K562 (cell line): Measurements from ENCODE around the gene SLC25A5. TPM values are rescaled to one million over a fixed set of nuclear protein-coding genes. Genes with fewer than 3 reads are reported as not detected.

ENCODE experiments used
- HNRNPUL1 ChIP-seq: fragments of 200-400 bp; formaldehyde crosslinking; IDR thresholded peaks from 2 replicates; pipeline ENCODE4 v1.6.1; 2017; ENCODE audit warnings: low read length
- SETDB1 ChIP-seq: IDR thresholded peaks from one replicate; pipeline ENCODE4 v1.6.1; 2012; ENCODE audit warnings: low read length, control low read depth, inconsistent platforms
- SLC30A9 ChIP-seq: fragments of 250-450 bp; sonication (Bioruptor Pico); IDR thresholded peaks from 2 replicates; pipeline ENCODE4 v1.8.0; 2022; ENCODE audit warnings: mild to moderate bottlenecking, moderate library complexity
- SRSF7 ChIP-seq: fragments of 200-400 bp; formaldehyde crosslinking; optimal IDR thresholded peaks from 2 replicates; pipeline ENCODE3; 2017; ENCODE audit warnings: mild to moderate bottlenecking, low read depth, low read length
- ZFP30 ChIP-seq: fragments of 250-450 bp; sonication (Bioruptor Pico); IDR thresholded peaks from 2 replicates; pipeline ENCODE4 v1.8.0; 2022; ENCODE audit warnings: moderate library complexity, mild to moderate bottlenecking, inconsistent platforms, borderline replicate concordance
- ZKSCAN1 ChIP-seq: fragments of 150-350 bp; IDR thresholded peaks from 2 replicates; pipeline ENCODE4 v1.6.1; 2016; ENCODE audit warnings: low read depth, low read length
- ZNF785 ChIP-seq: fragments of 250-450 bp; sonication (Bioruptor Pico); IDR thresholded peaks from 2 replicates; pipeline ENCODE4 v1.4.0; 2020; ENCODE audit warnings: mild to moderate bottlenecking
- polyA plus RNA-seq, 8 experiments: library from polyadenylated mRNA; depleted of rRNA in 4 of 8; stranded (reverse) in 5 of 8; unstranded in 3 of 8; fragments of >200 nt; fragmentation: Nextera tagmentation in 2 of 8; fragmentation: Illumina TruSeq in 1 of 8; extraction: Ambion mirVana in 2 of 8; extraction: Trizol in 1 of 8; gene quantifications; 2 replicates each; pipeline versions ENCODE4 v1.2.1 to v1.2.3, GENCODE V29; 2011 to 2014; ENCODE audit warnings: inconsistent platforms in 1 of 8, missing spikeins in 1 of 8
- total RNA-seq, 7 experiments: library from RNA; depleted of rRNA in 6 of 7; stranded (reverse); fragments of >200 nt in 6 of 7; fragmentation: Illumina TruSeq in 2 of 7; extraction: Trizol in 2 of 7; gene quantifications; 2 replicates each; pipeline versions ENCODE4 v1.2.1 to v1.2.3, GENCODE V29; 2011 to 2021; ENCODE audit warnings: low replicate concordance in 1 of 7
- TF ChIP-seq, protein P1 (sequence below), 2 experiments: fragments of 450-650 bp in 1 of 2; sonication (generic) in 1 of 2; formaldehyde crosslinking in 1 of 2; IDR thresholded peaks; 2 replicates each; pipeline versions ENCODE4 v1.7.1 to v1.9.0; 2016 to 2022; ENCODE audit warnings: inconsistent platforms in 1 of 2, mild to moderate bottlenecking in 1 of 2, missing genetic modification reagents in 1 of 2
- TF ChIP-seq, protein P2 (sequence below): fragments of 450-650 bp; formaldehyde crosslinking; IDR thresholded peaks from 2 replicates; pipeline ENCODE4 v1.4.0; 2020; ENCODE audit warnings: mild to moderate bottlenecking, moderate library complexity
- TF ChIP-seq, protein P3 (sequence below): fragments of 200-800 bp; sonication (Bioruptor generic); IDR thresholded peaks from 2 replicates; pipeline ENCODE4 v1.6.1; 2016; ENCODE audit warnings: missing genetic modification characterization, missing compliant biosample characterization

SLC25A5 gene
- total and polyA plus RNA-seq, 9 of the 15 experiments (the other 6 are each of a cell fraction or from before 2014, with no cell fraction given), result 470 to 5,247 (median 596) TPM

DNA sequence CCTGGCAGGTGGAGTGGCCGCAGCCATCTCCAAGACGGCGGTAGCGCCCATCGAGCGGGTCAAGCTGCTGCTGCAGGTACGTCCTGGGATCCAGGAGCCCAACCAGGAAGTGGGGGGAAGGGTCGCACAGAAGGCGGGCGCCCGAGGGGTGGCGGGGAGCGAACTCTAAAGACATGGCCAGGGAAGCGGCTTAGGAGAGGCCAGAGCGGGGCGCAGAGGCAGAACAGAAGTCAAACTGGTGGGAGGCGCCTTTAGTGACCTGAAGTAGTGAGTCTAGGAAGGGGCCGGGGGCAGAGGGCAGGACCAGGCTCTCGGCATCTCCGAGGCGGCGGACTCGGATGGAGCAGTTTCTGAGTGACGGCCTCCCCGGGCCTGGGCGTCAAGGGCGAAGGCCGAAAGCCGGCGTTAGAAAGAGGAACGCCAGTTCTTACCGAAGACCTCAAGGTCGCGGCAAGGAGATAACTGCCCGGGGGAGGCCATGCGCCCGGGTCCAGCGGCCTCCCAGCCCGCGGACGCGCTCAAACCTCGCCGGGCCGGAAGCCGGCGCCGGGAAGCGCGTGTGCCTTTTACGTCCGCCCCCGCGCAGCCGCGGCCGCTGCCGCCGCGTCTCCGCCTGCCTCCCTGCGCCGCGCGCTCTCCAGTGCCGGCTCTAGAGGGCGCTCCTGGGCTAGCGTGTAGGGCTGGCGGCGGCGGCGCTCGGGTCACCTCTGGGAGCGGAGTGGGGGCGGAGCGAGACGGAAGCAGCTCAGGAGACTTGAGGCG lies 488 bp downstream of the SLC25A5 start (continued):
- TF ChIP-seq, protein P1, sequence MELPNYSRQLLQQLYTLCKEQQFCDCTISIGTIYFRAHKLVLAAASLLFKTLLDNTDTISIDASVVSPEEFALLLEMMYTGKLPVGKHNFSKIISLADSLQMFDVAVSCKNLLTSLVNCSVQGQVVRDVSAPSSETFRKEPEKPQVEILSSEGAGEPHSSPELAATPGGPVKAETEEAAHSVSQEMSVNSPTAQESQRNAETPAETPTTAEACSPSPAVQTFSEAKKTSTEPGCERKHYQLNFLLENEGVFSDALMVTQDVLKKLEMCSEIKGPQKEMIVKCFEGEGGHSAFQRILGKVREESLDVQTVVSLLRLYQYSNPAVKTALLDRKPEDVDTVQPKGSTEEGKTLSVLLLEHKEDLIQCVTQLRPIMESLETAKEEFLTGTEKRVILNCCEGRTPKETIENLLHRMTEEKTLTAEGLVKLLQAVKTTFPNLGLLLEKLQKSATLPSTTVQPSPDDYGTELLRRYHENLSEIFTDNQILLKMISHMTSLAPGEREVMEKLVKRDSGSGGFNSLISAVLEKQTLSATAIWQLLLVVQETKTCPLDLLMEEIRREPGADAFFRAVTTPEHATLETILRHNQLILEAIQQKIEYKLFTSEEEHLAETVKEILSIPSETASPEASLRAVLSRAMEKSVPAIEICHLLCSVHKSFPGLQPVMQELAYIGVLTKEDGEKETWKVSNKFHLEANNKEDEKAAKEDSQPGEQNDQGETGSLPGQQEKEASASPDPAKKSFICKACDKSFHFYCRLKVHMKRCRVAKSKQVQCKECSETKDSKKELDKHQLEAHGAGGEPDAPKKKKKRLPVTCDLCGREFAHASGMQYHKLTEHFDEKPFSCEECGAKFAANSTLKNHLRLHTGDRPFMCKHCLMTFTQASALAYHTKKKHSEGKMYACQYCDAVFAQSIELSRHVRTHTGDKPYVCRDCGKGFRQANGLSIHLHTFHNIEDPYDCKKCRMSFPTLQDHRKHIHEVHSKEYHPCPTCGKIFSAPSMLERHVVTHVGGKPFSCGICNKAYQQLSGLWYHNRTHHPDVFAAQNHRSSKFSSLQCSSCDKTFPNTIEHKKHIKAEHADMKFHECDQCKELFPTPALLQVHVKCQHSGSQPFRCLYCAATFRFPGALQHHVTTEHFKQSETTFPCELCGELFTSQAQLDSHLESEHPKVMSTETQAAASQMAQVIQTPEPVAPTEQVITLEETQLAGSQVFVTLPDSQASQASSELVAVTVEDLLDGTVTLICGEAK (IDR thresholded peaks at IDR 0.05), result peak; percentile 80
- TF ChIP-seq, protein P1 (CRISPR knock-in tag; IDR thresholded peaks at IDR 0.05), result no peak
- TF ChIP-seq SLC30A9 (CRISPR knock-in tag) (no peak), ZKSCAN1 (0 out of 2 replicates have a peak, but pooled peaks have one; percentile 48), HNRNPUL1 (no peak), ZFP30 (CRISPR knock-in tag) (no peak), ZNF785 (CRISPR knock-in tag) (no peak), SETDB1 (no peak), SRSF7 (no peak)
- TF ChIP-seq, protein P2, sequence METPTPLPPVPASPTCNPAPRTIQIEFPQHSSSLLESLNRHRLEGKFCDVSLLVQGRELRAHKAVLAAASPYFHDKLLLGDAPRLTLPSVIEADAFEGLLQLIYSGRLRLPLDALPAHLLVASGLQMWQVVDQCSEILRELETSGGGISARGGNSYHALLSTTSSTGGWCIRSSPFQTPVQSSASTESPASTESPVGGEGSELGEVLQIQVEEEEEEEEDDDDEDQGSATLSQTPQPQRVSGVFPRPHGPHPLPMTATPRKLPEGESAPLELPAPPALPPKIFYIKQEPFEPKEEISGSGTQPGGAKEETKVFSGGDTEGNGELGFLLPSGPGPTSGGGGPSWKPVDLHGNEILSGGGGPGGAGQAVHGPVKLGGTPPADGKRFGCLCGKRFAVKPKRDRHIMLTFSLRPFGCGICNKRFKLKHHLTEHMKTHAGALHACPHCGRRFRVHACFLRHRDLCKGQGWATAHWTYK (CRISPR knock-in tag), result peak; percentile 64; the same call in 1 of the 2 replicates
- TF ChIP-seq, protein P3, sequence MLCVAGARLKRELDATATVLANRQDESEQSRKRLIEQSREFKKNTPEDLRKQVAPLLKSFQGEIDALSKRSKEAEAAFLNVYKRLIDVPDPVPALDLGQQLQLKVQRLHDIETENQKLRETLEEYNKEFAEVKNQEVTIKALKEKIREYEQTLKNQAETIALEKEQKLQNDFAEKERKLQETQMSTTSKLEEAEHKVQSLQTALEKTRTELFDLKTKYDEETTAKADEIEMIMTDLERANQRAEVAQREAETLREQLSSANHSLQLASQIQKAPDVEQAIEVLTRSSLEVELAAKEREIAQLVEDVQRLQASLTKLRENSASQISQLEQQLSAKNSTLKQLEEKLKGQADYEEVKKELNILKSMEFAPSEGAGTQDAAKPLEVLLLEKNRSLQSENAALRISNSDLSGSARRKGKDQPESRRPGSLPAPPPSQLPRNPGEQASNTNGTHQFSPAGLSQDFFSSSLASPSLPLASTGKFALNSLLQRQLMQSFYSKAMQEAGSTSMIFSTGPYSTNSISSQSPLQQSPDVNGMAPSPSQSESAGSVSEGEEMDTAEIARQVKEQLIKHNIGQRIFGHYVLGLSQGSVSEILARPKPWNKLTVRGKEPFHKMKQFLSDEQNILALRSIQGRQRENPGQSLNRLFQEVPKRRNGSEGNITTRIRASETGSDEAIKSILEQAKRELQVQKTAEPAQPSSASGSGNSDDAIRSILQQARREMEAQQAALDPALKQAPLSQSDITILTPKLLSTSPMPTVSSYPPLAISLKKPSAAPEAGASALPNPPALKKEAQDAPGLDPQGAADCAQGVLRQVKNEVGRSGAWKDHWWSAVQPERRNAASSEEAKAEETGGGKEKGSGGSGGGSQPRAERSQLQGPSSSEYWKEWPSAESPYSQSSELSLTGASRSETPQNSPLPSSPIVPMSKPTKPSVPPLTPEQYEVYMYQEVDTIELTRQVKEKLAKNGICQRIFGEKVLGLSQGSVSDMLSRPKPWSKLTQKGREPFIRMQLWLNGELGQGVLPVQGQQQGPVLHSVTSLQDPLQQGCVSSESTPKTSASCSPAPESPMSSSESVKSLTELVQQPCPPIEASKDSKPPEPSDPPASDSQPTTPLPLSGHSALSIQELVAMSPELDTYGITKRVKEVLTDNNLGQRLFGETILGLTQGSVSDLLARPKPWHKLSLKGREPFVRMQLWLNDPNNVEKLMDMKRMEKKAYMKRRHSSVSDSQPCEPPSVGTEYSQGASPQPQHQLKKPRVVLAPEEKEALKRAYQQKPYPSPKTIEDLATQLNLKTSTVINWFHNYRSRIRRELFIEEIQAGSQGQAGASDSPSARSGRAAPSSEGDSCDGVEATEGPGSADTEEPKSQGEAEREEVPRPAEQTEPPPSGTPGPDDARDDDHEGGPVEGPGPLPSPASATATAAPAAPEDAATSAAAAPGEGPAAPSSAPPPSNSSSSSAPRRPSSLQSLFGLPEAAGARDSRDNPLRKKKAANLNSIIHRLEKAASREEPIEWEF (CRISPR knock-in tag), result no peak
